ENCODE results near the gene EPB41L1.

Gene EPB41L1

DNA sequence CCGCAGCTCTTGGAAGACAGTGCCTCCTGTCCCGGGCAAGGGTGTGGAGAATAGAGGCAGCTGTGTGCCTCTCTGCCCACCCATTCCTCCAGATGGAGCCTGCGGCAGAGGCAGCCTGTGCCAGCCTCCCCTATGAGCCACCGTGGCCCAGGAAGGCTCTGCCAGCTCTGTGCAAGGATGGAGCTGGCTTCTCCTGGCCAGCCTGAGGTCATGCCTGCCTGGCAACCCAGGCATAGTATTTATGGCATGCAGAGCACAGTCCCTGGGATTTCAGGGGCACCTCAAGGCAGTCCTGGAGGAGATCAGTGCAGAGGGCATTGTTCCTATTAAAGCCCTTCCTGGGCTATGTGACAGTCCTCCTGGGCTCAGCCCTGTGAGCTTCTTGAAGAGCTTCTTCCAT, 1.5 kb downstream of the EPB41L1 start:
- no peak for DNase-seq

DNA sequence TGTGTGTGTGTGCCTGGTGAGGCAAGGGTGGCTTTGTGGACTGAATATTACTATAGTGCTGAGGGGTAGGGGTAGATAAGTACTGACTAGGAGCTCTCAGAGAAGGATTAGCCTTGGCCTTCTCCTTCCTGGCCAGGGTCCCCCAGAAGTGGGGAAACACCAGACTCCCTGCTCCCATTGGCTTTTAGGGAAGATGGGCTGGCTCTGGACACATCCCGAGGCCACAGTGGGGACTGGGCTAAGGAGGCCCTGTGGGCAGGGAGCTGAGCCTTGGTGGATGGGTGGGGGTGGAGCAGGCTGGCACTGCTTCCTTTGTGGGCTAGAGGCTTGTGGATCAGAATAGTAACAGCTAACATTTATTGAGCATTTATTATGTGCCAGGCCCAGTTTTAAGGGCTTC, 3.1 kb downstream of the EPB41L1 start:
- DNase-seq, result no peak

DNA sequence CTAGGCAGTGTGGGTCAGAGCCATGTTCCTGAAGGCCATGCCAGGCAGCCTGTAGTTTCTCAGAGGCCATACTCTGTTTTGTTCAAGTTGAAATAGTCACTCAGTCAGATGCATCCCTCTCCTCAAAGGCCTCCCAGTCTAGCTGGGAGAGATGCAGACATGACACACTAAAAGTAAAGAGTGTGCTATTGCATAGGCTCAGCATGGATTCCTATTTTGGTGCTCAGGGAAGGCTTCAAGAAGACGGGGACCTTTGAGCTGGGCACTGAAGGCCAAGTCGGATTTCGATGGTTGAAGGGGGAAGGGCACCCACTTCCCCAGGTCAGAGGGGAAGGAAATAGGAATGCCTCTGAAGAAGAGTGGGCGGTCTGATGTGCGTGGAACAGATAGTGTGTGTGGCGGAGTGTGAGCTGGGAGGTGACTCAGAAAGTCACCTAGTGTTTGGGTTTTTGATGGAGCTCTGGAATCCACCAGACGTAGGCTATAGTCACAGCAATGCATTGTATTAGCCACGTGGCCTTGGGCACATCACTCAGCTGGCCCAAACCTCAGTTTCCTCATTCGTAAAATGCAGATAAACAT, 3.7 kb downstream of the EPB41L1 start:
- no peak for DNase-seq

DNA sequence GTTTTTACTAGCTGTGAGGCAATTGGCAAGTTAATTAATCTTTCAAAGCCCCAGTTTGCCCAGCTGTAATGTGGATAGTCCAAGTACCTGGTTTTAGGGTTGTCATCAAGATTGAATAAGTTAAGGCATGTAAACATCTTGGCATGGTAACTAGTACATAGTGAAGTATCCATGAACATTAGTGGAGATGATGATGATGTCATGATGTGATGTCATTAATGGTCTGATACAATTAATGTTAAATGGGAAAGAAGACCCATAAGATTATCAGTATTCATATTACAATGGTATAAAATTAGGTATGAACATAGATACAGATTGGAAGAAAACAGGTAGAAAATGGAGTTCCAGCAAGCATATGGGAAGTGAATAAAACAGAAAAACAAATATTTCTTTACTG, 5.3 kb downstream of the EPB41L1 start:
- no peak for DNase-seq

DNA sequence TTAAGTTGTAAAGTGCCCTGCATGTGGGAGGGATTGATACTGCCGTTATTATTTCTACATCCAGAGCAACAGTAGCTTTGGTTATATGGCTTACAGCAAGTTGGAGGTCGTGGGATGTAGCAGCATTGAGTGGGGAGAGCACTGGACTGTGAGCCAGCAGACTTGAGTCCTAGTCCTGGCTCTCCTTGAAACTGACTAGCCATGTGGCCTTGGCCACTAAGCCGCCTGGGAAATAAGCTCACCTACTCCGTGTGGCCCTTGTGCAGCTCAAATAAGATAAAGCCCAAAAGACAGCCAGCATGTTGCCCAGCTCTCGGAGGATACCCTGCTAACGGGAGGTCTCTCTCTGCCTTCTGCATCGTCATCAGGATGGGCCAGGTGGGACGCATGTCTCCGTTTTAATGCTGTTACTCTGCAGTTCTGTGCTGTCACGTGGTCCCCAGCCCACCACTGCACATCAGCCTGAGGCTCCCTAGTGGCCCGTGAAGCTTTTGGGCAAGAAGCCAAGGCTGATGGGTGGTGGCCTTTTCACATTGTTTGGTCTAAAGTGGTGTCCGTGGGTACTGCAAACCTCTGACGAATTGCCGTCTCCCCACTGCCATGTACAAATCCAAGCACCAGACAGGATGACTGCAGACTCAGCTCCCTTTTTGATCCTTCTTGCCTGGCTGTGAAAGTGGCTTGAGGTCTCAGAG, 7.9 kb downstream of the EPB41L1 start:
- no peak for DNase-seq

DNA sequence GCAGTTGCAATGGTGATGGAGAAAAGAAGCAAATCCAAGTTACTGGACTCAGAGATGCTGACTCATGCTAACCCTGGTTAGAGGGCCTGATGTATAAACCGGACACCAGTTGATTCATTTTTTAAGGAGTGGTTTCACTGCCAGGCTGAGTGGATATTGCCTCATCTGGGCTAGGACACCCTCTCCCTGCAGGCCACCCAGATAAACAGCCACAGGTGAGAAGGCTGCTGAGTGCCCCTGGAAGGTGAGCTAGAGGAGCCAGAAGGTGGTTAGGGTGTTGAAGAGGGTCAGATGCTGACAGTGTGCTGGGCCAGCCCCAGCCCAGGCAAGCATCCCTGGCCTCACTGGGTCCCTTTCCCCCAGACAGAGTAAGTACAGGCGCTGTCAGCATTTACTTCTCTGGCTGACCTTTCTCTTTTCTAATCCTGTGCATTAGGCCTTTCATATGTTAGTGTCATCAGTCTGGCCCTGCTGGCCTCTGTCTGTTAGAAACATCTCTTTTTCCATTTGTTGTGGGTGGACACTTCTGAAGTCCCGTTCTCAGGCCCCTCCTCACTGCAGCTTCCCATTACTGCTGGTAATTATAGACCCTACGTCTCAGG, 13.5 kb downstream of the EPB41L1 start:
- DNase-seq, result peak in 1 of 2 experiments; percentile 38

DNA sequence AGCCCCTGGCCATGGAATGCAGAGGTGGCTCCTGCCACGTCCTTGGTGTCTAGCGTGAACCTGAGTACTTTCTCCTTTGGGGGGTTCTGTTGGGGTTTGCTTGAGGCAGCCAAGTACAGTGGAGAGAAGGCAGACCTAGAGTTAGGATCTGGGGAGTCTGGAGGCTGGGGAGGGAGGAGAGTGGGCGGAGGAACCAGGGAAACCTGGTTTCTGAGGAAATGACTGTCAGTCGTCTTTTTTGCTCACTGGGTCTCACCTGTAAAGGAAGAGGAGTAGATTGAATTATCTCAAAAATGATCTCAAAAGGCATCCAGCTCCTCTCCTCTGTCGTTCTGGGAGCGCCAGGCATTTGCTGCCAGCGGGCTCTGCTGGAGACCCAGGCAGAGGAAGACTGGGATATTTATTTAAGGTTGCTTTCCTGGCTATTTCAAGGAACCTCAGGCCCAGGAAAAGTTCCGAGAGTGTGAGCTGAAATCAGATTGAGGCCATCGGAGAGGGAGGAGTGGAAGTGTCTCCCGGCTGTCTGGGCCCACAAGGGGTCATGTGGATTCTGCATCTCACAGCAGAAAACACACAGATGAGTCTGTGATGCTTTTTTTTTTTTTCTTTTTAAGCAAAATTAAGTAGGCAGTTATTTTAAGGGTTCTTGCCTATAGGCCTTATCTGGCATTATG, 16.1 kb downstream of the EPB41L1 start:
- DNase-seq, result no peak

DNA sequence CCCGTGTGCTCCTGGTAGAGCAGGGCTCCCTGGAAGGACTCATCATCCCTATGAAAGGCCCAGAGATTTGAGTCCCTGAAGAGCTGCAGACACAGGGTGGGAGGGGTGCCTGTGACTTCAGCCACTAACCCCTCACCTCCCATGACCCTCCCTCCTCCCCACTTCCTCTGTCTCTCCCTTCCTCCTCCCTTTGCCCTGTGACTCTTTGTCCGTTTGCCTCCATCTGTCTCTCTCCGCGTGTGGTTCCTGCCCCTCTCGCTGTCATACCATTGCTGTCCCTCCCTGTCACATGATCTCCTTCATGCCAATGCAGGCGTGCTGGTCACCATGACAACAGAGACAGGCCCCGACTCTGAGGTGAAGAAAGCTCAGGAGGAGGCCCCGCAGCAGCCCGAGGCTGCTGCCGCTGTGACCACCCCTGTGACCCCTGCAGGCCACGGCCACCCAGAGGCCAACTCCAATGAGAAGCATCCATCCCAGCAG, 19.0 kb downstream of the EPB41L1 start:
- DNase-seq, result no peak

DNA sequence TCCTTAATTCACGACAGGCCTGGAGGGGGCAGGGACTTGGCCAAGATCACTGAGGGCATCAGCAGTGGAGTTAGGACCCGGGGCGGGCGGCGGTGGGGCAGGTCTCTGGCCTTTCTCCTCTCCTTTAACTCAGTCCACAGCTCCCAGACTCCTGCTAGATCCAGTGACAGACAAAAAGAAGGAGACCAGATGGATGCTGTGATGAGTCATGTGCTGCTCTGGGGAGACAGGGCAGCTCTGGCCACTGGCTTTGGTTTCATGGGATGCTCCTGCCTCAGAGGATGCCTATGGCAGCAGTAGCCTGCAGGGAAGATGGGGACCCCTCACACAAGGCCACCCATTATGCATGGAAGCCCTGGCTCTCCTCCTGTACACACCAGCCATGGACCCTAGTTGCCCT, 20.5 kb downstream of the EPB41L1 start:
- DNase-seq, result no peak

DNA sequence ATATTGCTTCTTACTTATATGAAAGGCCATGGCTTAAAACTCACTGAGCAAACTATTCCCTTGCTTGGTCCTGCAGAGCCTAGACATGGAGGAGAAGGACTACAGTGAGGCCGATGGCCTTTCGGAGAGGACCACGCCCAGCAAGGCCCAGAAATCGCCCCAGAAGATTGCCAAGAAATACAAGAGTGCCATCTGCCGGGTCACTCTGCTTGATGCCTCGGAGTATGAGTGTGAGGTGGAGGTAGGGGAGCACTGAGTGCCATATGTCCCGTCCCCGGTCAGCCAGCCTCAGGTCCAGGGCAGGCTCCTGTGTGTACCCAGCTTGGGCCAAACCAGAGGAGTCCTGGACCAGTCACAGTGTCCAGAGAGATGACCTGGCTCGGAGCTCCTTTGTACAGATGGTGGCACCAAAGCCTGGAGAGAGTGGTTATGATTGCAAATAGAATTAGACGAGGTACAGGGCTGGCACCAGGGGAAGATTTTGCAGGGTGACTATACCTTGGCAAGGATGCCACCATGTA, 21.0 kb downstream of the EPB41L1 start:
- no peak for DNase-seq

DNA sequence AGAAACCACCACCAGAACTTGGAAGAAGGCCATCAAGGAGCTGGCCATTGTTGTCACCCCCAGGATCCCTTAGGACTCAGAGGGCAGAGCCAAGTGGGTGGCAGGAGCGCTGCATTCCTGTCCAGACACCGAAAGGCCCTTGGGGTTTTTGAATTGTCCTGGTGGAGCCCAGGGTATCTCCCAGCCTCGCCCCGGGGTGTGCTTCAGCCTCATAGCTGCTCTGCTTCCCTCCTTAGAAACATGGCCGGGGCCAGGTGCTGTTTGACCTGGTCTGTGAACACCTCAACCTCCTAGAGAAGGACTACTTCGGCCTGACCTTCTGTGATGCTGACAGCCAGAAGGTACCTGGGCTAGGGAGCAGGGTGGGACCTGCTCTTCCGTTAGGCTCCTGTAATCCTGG, 23.2 kb downstream of the EPB41L1 start:
- DNase-seq, result no peak

DNA sequence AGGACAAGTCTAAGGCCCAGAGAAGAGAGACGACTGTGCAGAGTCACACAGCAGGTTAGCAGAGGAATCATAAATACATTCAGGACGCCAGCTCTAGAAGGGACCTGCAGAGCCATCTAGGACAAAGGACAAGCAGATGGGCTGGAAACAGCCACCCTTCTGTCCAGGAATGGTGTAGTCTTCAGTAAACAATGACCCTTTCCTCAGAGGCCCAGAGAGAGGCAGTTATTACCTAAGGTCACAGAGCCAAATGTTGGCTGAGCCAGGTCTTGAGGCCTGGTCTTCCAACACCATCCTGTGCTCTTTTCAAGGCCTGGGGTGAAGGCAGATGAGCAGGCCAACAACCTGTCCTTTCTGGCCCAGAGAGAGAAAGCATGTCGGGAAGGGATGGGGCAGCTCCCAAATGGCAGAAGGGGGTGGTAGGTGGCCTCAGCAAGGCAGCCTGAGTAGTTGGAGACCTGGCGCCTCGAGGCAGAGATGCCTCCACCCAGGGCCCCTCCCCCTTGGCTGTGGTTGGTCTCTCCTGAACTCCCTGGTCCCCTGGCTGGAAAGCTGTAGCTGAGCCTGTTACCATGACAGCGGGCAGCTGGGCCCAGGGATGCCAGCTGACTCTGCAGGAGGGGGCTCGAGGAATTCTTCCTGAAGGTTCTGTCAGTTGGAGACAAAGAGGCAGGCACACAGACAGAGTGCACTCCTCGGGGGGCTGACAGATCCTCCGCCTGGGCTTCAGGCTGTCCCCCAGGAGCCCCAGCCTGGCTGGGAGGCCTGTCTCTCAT, 24.8 kb downstream of the EPB41L1 start:
- DNase-seq, result no peak

DNA sequence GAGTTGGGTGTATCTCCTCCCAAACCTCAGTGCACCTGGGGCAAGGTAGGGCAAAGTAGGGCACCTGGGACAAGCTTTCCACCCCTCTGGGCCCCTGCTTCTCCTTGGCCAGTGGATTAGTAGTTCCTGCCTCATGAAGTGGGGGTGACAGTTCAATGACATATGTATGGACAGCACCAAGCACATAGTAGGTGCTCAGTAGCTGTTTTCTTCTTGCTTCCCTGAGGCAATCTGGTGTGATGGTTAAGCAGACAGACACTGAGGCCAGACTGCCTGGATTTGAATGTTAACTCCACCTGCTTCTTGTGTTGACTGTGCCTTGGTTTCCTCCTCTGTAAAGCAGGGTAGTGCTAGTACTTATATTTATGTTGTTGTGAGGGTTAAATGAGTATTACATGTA, 25.8 kb downstream of the EPB41L1 start:
- DNase-seq, result no peak

DNA sequence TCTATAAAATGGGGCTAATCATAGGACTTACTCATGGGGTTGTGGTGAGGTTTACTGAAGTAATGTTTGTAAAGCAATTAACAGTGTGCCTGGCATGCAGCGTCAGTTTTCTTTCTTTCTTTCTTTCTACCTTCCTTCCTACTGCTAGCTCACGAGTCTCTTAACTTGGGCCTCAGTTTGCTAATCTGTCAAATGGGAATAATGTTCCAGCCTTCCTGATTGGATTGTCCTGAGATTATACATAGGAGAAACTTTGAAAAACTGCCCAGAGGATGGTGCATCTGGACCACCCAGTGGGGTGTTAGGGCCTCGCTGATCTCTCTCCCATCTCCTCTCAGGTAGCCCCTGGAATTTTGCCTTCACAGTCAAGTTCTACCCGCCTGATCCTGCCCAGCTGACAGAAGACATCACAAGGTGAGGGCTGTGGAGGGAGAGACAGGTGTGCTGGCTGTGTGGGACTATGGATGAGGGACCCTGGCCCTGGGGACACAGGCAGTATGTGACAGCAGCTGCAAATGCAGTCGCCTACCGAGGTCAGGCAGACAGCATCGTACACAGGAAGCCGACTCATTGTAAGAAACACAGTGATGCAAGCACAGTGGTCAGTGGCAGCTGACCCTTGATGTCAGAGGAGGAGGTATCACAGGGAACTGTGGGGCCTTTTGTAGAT, 27.5 kb downstream of the EPB41L1 start:
- peak in 1 of 2 experiments; percentile 33 for DNase-seq

DNA sequence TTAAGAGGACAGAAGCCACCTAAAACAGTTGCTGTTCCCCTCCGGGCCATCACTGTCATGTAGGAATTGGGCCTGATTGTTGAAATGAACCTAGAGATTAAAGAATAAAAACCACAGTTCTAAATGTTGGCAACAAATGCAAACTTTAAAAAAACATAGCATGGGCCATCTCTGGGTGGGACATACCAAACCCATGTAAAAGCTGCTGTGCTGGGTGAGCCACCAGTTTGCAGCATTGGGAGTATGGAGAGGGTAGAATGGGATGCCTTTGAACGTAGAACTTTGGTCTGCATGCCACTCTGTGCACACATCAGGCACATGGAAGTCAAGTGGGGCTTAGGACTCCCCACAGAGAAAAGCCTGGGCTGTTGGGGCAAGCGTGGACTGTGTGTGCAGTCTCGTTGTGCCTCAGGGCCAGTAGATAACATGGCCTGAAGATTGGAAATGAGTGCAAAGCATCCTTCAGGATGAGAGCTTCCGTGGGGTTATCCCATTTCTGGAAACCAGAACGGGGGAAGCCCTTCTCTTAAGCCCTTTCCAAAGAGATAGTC, 28.1 kb downstream of the EPB41L1 start:
- no peak for DNase-seq

DNA sequence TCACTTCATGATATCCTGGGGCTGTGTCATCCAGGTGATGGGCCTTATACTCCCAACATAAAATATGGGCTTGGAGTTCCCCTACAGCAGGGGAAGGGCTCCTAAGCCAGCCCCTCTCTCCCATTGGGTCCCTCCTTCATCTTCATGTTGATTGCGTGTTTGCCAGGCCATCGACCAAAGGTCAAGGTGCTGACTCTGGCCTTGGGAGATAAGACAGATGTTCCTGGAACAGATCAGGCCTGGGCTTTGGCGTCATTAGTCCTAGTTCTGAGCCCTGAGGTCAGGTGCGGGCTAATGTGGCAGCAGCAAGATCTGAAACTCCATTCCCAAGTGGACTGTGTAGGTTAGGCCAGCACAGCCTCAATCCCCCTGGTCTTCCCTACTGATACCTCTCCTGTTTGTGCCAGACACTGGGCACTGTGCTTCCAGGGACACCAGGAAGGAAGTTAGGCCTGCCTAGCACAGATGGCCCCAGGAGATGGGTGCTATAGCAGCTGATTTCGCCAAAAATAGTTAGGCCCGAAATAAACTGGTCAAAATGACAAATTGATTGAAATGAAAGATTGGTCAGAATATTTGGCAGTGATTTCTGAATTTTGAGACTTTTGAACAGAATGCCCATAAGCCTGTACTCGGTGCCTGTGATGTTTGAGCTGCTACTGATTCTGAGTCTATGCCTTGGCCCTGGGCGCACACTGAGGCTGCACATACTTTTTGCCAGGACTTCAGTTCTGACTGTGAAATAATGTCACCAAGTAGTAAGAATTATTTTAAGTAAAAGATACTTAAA, 28.8 kb downstream of the EPB41L1 start:
- DNase-seq, result no peak

DNA sequence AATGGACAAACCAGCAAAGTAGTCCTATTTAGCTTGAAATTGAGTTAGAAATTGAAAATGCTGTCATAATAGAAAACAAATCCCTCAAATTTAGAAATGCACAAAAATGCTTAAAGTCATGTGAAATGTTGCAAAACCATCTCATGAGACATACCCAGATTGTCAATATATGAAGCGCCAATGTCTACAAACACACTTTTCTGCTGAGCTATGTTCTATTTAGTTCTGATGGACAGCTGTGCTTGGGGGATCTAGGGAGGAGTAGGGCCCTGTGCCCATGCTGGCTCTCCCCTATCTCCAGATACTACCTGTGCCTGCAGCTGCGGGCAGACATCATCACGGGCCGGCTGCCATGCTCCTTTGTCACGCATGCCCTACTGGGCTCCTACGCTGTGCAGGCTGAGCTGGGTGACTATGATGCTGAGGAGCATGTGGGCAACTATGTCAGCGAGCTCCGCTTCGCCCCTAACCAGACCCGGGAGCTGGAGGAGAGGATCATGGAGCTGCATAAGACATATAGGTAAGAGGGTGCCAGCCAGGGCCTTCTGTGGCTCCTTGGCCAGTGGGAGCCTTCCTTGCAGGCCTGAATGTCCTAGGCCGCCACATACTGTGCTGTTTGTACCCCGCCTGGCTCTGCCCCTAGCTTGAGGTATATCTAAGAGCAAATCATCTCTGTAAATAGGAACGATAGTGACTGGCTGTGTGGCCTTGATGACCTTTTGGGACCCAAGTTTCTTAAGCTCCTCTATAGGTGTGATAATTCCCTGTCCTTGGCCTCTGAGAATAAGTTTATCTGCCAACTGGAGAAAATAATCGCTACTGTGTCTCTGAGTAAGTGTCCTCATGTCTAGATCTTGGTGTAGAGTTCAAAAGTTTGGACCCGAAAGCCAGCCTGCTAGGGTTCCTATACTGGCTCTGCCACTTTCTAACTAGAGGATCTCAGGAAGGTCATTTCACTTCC, 30.6 kb downstream of the EPB41L1 start:
- DNase-seq, result no peak

DNA sequence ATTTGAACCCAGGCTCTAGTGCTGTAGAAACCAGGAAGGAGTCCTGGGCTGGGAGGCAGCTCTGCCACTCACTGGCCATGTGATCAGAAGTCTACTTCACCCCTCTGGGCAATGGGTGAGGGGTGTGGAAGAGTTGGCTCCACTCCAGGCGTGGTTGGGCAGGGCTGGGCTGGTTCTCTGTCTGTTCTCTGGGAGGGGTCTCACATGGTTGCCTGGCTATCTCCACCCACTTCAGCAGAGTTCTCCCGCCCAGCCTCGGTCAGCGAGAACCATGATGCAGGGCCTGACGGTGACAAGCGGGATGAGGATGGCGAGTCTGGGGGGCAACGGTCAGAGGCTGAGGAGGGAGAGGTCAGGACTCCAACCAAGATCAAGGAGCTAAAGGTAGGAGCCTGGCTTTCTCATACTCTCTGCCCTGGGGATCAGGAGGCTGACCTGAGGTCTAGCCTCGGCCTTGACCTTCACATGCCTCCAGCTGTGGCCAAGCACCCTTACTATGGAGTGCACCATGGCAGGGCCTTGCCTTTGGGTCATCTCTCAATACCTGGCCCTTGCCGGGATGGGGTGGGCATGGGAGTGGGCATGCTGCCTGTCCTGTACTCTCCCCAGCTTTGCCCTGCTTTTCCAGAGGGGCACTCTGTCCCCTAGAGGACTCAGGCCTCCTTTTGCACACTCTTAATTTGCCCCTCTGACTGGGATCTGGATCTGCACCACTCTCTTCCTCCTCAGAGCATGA, 39.6 kb downstream of the EPB41L1 start:
- DNase-seq, result no peak

DNA sequence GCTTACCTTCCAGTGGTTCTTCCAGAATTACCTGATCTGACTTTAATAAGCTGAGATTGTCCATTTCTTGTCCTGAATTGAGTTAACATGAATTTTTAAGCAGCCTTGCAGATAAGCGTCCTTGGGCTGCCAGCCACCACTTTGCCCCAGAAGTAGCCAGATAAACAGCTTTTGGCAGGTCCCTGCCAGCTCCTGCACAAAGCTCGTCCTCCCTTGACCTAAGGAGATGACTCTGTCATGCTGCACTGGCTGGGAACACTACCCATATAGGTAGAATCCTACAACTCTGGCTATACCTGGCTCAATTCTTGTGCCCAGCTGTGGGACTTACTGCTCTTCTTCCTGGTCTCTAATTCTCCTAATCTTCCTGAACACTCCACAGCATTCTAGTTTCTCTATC, 42.1 kb downstream of the EPB41L1 start:
- no peak for DNase-seq

Data from SW 1271 (cell line).